Measurements from ENCODE around the gene ABHD2.
A peak's percentile ranks its signal among the peaks of the same experiment; 100 is the strongest.

DNA sequence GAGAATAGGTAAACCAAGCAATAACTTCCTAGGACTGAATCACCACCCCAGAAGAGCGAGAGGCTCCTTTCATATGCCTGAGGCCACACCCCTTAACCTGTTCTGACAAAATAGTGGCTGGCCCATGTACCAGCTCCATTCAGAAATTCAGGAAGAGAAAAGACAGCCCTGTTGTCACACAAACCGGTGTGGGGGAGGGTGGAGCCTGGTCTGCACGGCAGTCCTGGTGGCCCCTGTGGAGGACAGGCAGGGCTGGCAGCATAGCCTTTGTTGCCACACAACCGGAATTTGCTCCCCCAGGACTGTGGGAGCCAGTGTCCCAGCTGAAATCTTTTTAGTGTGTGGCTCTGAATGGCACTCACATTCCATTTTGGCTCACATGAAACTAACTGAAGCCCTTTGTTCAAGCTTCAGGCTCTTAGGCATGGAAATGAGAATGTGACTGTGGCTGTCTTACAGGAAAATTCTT, 109.3 kb downstream of the ABHD2 start:
- TF ChIP-seq, protein P1, sequence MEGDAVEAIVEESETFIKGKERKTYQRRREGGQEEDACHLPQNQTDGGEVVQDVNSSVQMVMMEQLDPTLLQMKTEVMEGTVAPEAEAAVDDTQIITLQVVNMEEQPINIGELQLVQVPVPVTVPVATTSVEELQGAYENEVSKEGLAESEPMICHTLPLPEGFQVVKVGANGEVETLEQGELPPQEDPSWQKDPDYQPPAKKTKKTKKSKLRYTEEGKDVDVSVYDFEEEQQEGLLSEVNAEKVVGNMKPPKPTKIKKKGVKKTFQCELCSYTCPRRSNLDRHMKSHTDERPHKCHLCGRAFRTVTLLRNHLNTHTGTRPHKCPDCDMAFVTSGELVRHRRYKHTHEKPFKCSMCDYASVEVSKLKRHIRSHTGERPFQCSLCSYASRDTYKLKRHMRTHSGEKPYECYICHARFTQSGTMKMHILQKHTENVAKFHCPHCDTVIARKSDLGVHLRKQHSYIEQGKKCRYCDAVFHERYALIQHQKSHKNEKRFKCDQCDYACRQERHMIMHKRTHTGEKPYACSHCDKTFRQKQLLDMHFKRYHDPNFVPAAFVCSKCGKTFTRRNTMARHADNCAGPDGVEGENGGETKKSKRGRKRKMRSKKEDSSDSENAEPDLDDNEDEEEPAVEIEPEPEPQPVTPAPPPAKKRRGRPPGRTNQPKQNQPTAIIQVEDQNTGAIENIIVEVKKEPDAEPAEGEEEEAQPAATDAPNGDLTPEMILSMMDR (IDR thresholded peaks at IDR 0.05), result no peak
- TF ChIP-seq EP300 (IDR thresholded peaks at IDR 0.05), result peak; percentile 61 to 90
- no peak for TF ChIP-seq POLR2A (IDR thresholded peaks at IDR 0.05)

Measured in tibial nerve (tissue), 4 donors.